ENCODE measurements around the gene BTLA. TPM values are rescaled to one million over a fixed set of nuclear protein-coding genes. Genes with fewer than 3 reads are reported as not detected.

Gene BTLA
- total and polyA plus RNA-seq, 2 of the 8 experiments (the other 6 are each of a cell fraction or from before 2014, with no cell fraction given) = not detected

DNA sequence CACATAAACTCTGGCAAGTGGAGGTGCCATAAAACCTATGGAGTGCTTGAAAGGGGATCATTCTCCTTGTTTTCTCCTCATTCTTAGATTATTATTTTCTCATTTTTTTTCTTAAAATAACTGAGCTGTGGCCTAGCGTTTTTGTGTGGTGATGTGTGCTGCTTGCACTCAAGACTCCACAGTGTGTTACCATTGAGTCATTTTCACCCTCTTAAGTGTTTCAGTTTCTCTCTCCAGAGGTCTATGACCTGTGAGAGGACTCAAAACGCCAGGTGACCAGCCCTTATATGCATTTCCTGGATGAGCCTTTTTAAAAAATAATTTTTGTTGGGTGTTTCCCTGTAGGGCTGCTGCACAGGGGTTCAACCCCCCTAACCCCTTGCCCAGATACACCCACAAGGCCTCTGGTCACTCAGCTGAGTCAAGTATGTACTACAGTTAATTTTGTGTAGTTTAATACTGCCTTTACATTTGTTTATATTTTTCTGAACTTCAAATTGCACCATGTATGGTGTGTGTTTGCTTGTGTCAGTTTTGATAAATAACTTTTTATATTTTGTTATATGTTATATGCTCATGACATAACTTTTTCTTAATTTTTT is 15.4 kb upstream of the BTLA start:
- Histone ChIP-seq H3K79me2 (ENCODE audit: control insufficient read depth in 1 of 2, insufficient read depth in 2 of 2, low read length in 2 of 2) (no peaks in the 10 kb centered on the region), H3K18ac (ENCODE audit: extremely low read depth, low read length) (no peak overlapping the region), H2BK15ac (ENCODE audit: low read length) (no peak overlapping the region), H4K20me1 (replicated peaks in 1 of 2; ENCODE audit: control insufficient read depth in 1 of 2, insufficient read depth in 2 of 2, low read length in 2 of 2) (no peaks in the 10 kb centered on the region), H3K4me2 (ENCODE audit: insufficient read depth in 1 of 2, low read depth in 2 of 2, low read length in 2 of 2) (no peak overlapping the region), H3K9ac (replicated peaks in 1 of 4; ENCODE audit: extremely low read depth in 1 of 4, low read depth in 3 of 4, low read length in 3 of 4) (no peak overlapping the region), H2AFZ (ENCODE audit: low read length) (no peak overlapping the region), H3K79me1 (ENCODE audit: low read depth, low read length) (no peaks in the 10 kb centered on the region), H3K36me3 (ENCODE audit: control insufficient read depth in 2 of 4, insufficient read depth in 4 of 4, low read length in 3 of 4) (no peaks in the 10 kb centered on the region; a peak in 2 of 8 replicates), H3K4me3 (ENCODE audit: extremely low read depth in 1 of 4, insufficient read depth in 2 of 4, low read depth in 3 of 4, low read length in 4 of 4) (no peak overlapping the region), H3K4me1 (replicated peaks in 1 of 4; ENCODE audit: control insufficient read depth in 3 of 4, insufficient read depth in 4 of 4, low read length in 3 of 4) (no peaks in the 10 kb centered on the region), H3K27ac (ENCODE audit: low read depth, low read length) (no peak overlapping the region), H3K9me3 (ENCODE audit: insufficient read depth in 2 of 2, low read depth in 1 of 2, low read length in 1 of 2) (peaks cover 13 to 25% of the 10 kb centered on the region in 2 experiments), H2BK120ac (replicated peaks; ENCODE audit: low read depth, low read length) (no peak overlapping the region), H3K27me3 (replicated peaks in 1 of 4; ENCODE audit: control insufficient read depth in 3 of 4, extremely low read depth in 1 of 4, insufficient read depth in 3 of 4, low read length in 3 of 4) (no peaks in the 10 kb centered on the region), H2BK5ac (ENCODE audit: low read depth, low read length) (no peak overlapping the region), H3K4ac (replicated peaks; ENCODE audit: insufficient read length, low read depth, low read length) (no peak overlapping the region), H3K23ac (ENCODE audit: insufficient read length) (no peak overlapping the region), H3K14ac (ENCODE audit: insufficient read length) (no peak overlapping the region), H4K8ac (ENCODE audit: extremely low read depth, insufficient read depth, low read length) (no peak overlapping the region), H4K91ac (replicated peaks; ENCODE audit: insufficient read length, low read length) (no peak overlapping the region), H3K23me2 (ENCODE audit: low read depth, low read length) (no peaks in the 10 kb centered on the region), H2BK20ac (ENCODE audit: low read length) (no peak overlapping the region), H2BK12ac (ENCODE audit: low read depth, low read length) (no peak overlapping the region), H3K56ac (replicated peaks; ENCODE audit: insufficient read length, low read depth, low read length) (no peak overlapping the region), H4K5ac (ENCODE audit: insufficient read length, low read depth, low read length) (no peak overlapping the region), H2AK5ac (ENCODE audit: low read depth, low read length) (no peak overlapping the region)
- DNase-seq (ENCODE audit: low read depth in 1 of 2, low spot score in 2 of 2) (no peak), FAIRE-seq (no peak)
- no peak for TF ChIP-seq BACH1 (IDR thresholded peaks at IDR 0.05; ENCODE audit: low read length)
- no peak for TF ChIP-seq POU5F1 (IDR thresholded peaks at IDR 0.05; ENCODE audit: low read depth, low read length)
- no peak for TF ChIP-seq POLR2A (IDR thresholded peaks at IDR 0.05; ENCODE audit: control extremely low read depth in 1 of 2, low read depth in 2 of 2, low read length in 2 of 2)
- no peak for TF ChIP-seq KDM5A (IDR thresholded peaks at IDR 0.05; ENCODE audit: low read length)
- TF ChIP-seq, protein P1, sequence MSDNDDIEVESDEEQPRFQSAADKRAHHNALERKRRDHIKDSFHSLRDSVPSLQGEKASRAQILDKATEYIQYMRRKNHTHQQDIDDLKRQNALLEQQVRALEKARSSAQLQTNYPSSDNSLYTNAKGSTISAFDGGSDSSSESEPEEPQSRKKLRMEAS (IDR thresholded peaks at IDR 0.05) = no peak
- no peak for TF ChIP-seq SUZ12 (IDR thresholded peaks at IDR 0.05; ENCODE audit: low read length)
- no peak for TF ChIP-seq TCF12 (IDR thresholded peaks at IDR 0.05; ENCODE audit: low read depth, low read length)
- no peak for TF ChIP-seq SIN3A (conservative IDR thresholded peaks at IDR 0.05 in 1 of 2, IDR thresholded peaks at IDR 0.05 in 1 of 2; ENCODE audit: low read depth in 1 of 2, low read length in 2 of 2)
- TF ChIP-seq HDAC2 (IDR thresholded peaks at IDR 0.05; ENCODE audit: borderline replicate concordance in 1 of 2, low read depth in 2 of 2, low read length in 2 of 2) = no peak
- TF ChIP-seq SIRT6 (IDR thresholded peaks at IDR 0.05; ENCODE audit: low read length) = no peak
- TF ChIP-seq, protein P2, sequence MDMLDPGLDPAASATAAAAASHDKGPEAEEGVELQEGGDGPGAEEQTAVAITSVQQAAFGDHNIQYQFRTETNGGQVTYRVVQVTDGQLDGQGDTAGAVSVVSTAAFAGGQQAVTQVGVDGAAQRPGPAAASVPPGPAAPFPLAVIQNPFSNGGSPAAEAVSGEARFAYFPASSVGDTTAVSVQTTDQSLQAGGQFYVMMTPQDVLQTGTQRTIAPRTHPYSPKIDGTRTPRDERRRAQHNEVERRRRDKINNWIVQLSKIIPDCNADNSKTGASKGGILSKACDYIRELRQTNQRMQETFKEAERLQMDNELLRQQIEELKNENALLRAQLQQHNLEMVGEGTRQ (IDR thresholded peaks at IDR 0.05; ENCODE audit: low read length) = no peak
- no peak for TF ChIP-seq PHF8 (conservative IDR thresholded peaks at IDR 0.05; ENCODE audit: low read depth, low read length)
- ChIA-PET POLR2A (ENCODE audit: partially characterized antibody) (no interaction called here), CTCF (ENCODE audit: partially characterized antibody) (interaction anchor here (0.6 to 2.8 kb wide), 2 partner anchors 221 to 376 kb away, joined by 3 to 14 read pairs; partner anchors contain the start of gene SLC9C1)
- 83% methylated on average over 2 of the region's 2 CpGs; no CpG with 5 or more reads in 1 of the 2 experiments for WGBS, 2 experiments (ENCODE audit: extremely low coverage in 1 of 2, insufficient coverage in 1 of 2, insufficient read length in 1 of 2, insufficient replicate concordance in 2 of 2, low coverage in 1 of 2, low lambda C conversion rate in 2 of 2, missing lambda C conversion rate in 1 of 2)

Measured in H1 (cell line).